ENCODE data around the gene MYO9B. TPM values are rescaled to one million over a fixed set of nuclear protein-coding genes. Genes with fewer than 3 reads are reported as not detected.
A peak's percentile ranks its signal among the peaks of the same experiment; 100 is the strongest.
"Not testable (repeated sequence)": the region's sequence is repeated elsewhere in the genome, so short reads cannot be mapped to it uniquely, and the experiment has no call there.

Gene MYO9B
- total RNA-seq, 1 experiment from 2014 or later, result 68.3 TPM

- intact Hi-C loops (cut with micrococcal nuclease), result no loop called here
- H3F3A ChIP-seq (ENCODE audit: low read length, unreplicated experiment), result no peaks in the 10 kb centered on the region
- no peaks in the 10 kb centered on the region for H3K9me3 ChIP-seq (ENCODE audit: low read length)
- H3K4me1 ChIP-seq (ENCODE audit: insufficient read depth, low read length), result peaks cover 10% of the 10 kb centered on the region
- no peak overlapping the region for H3K4me3 ChIP-seq (ENCODE audit: low read length)
- ChIA-PET CTCF (no interaction called here), POLR2A (ENCODE audit: unreplicated experiment) (no interaction called here)
- H4K20me1 ChIP-seq (ENCODE audit: low read length), result no peaks in the 10 kb centered on the region
- no peak overlapping the region for H2AFZ ChIP-seq (ENCODE audit: low read length)
- no peak overlapping the region for H3K9ac ChIP-seq (ENCODE audit: low read length)
- H3K9me2 ChIP-seq (replicated peaks; ENCODE audit: low read length), result no peaks in the 10 kb centered on the region
- H3K36me3 ChIP-seq (ENCODE audit: low read depth, low read length), result peaks cover 20% of the 10 kb centered on the region
- no peak overlapping the region for H3K27ac ChIP-seq (ENCODE audit: low read length)
- no peak overlapping the region for H3K4me2 ChIP-seq (ENCODE audit: low read length)
- peaks cover 37% of the 10 kb centered on the region for H3K79me2 ChIP-seq (ENCODE audit: low read length)
- ATAC-seq, result no peak
- TF ChIP-seq EZH2phosphoT487 (IDR thresholded peaks at IDR 0.05; ENCODE audit: borderline replicate concordance, low read length) (no peak), EZH2 (IDR thresholded peaks at IDR 0.05; ENCODE audit: low read length, unreplicated experiment) (no peak)
- TF ChIP-seq, protein P1, sequence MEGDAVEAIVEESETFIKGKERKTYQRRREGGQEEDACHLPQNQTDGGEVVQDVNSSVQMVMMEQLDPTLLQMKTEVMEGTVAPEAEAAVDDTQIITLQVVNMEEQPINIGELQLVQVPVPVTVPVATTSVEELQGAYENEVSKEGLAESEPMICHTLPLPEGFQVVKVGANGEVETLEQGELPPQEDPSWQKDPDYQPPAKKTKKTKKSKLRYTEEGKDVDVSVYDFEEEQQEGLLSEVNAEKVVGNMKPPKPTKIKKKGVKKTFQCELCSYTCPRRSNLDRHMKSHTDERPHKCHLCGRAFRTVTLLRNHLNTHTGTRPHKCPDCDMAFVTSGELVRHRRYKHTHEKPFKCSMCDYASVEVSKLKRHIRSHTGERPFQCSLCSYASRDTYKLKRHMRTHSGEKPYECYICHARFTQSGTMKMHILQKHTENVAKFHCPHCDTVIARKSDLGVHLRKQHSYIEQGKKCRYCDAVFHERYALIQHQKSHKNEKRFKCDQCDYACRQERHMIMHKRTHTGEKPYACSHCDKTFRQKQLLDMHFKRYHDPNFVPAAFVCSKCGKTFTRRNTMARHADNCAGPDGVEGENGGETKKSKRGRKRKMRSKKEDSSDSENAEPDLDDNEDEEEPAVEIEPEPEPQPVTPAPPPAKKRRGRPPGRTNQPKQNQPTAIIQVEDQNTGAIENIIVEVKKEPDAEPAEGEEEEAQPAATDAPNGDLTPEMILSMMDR (conservative IDR thresholded peaks at IDR 0.05; ENCODE audit: low read depth, low read length), result peak; percentile 61
- peak; percentile 58 for DNase-seq
- H3K27me3 ChIP-seq (ENCODE audit: low read length), result no peaks in the 10 kb centered on the region
- BruUV-seq (replicated peaks), result no TSS peak
Observed at GRCh38 chr19:17103177-17103576, 27.6 kb downstream of the MYO9B start.

DNA sequence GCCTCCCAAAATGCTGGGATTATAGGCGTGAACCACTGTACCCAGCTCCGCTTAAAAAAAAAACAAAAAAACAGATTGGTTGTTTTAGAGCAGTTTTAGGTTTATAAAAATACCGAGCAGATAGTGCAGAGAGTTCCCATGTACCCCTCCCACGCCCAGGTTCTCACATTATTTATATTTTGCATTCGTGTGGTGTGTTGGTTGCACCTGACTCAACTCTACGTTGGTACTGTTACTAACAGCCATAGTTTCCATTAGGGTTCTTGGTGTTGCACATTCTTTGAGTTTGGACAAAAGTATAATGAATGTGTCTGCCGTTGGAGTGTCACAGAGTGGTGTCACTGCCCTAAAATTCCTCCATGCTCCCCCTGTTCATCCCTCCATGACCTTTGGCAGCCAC lies 29.1 kb downstream of the MYO9B start:
- intact Hi-C loops (cut with micrococcal nuclease), result no loop called here
- Histone ChIP-seq H3K9me3 (ENCODE audit: low read length) (no peaks in the 10 kb centered on the region), H3K4me3 (ENCODE audit: low read length) (no peak overlapping the region), H4K20me1 (ENCODE audit: low read length) (no peaks in the 10 kb centered on the region), H3F3A (ENCODE audit: low read length, unreplicated experiment) (peaks cover 5% of the 10 kb centered on the region), H2AFZ (ENCODE audit: low read length) (no peak overlapping the region), H3K79me2 (ENCODE audit: low read length) (peaks cover 34% of the 10 kb centered on the region), H3K9ac (ENCODE audit: low read length) (no peak overlapping the region), H3K36me3 (ENCODE audit: low read depth, low read length) (peaks cover 20% of the 10 kb centered on the region), H3K27me3 (ENCODE audit: low read length) (no peaks in the 10 kb centered on the region), H3K9me2 (replicated peaks; ENCODE audit: low read length) (no peaks in the 10 kb centered on the region), H3K27ac (ENCODE audit: low read length) (no peak overlapping the region), H3K4me2 (ENCODE audit: low read length) (no peak overlapping the region), H3K4me1 (ENCODE audit: insufficient read depth, low read length) (peaks cover 16% of the 10 kb centered on the region)
- ATAC-seq (no peak), DNase-seq (no peak)
- TF ChIP-seq EZH2phosphoT487 (IDR thresholded peaks at IDR 0.05; ENCODE audit: borderline replicate concordance, low read length) (no peak), EZH2 (IDR thresholded peaks at IDR 0.05; ENCODE audit: low read length, unreplicated experiment) (no peak)
- TF ChIP-seq, protein P1 (conservative IDR thresholded peaks at IDR 0.05; ENCODE audit: low read depth, low read length), result no peak
- BruUV-seq (replicated peaks), result no TSS peak
- ChIA-PET CTCF (no interaction called here), POLR2A (ENCODE audit: unreplicated experiment) (no interaction called here)

GRCh38 chr19:17105556-17105955 lies 30.0 kb downstream of the MYO9B start:
- ATAC-seq, result no peak
- no peak overlapping the region for H3K4me3 ChIP-seq (ENCODE audit: low read length)
- H3K79me2 ChIP-seq (ENCODE audit: low read length), result peaks cover 41% of the 10 kb centered on the region
- H3K27me3 ChIP-seq (ENCODE audit: low read length), result no peaks in the 10 kb centered on the region
- no peaks in the 10 kb centered on the region for H3K9me2 ChIP-seq (replicated peaks; ENCODE audit: low read length)
- no peak overlapping the region for H3K9ac ChIP-seq (ENCODE audit: low read length)
- H4K20me1 ChIP-seq (ENCODE audit: low read length), result no peaks in the 10 kb centered on the region
- BruUV-seq (replicated peaks), result no TSS peak
- H3K4me1 ChIP-seq (ENCODE audit: insufficient read depth, low read length), result peaks cover 16% of the 10 kb centered on the region
- TF ChIP-seq EZH2 (IDR thresholded peaks at IDR 0.05; ENCODE audit: low read length, unreplicated experiment) (no peak), EZH2phosphoT487 (IDR thresholded peaks at IDR 0.05; ENCODE audit: borderline replicate concordance, low read length) (no peak)
- TF ChIP-seq, protein P1 (conservative IDR thresholded peaks at IDR 0.05; ENCODE audit: low read depth, low read length), result no peak
- H2AFZ ChIP-seq (ENCODE audit: low read length), result no peak overlapping the region
- no peaks in the 10 kb centered on the region for H3K9me3 ChIP-seq (ENCODE audit: low read length)
- H3K27ac ChIP-seq (ENCODE audit: low read length), result no peak overlapping the region
- H3F3A ChIP-seq (ENCODE audit: low read length, unreplicated experiment), result peaks cover 5% of the 10 kb centered on the region
- POLR2A ChIA-PET (ENCODE audit: unreplicated experiment), result no interaction called here
- no peak for DNase-seq
- CTCF ChIA-PET, result no interaction called here
- peaks cover 20% of the 10 kb centered on the region for H3K36me3 ChIP-seq (ENCODE audit: low read depth, low read length)
- intact Hi-C loops (cut with micrococcal nuclease), result no loop called here
- H3K4me2 ChIP-seq (ENCODE audit: low read length), result no peak overlapping the region

- H3K27me3 ChIP-seq (ENCODE audit: low read length); POLR2A ChIA-PET (ENCODE audit: unreplicated experiment); H3K4me3 ChIP-seq (ENCODE audit: low read length); intact Hi-C loops (cut with micrococcal nuclease); ATAC-seq; H4K20me1 ChIP-seq (ENCODE audit: low read length); H3F3A ChIP-seq (ENCODE audit: low read length, unreplicated experiment); CTCF ChIA-PET; BruUV-seq (replicated peaks); H3K9me2 ChIP-seq (replicated peaks; ENCODE audit: low read length); H2AFZ ChIP-seq (ENCODE audit: low read length); DNase-seq; H3K9me3 ChIP-seq (ENCODE audit: low read length): not testable (repeated sequence)
- peaks cover 15% of the 10 kb centered on the region for H3K36me3 ChIP-seq (ENCODE audit: low read depth, low read length)
- peak overlapping the region; percentile 91 for H3K27ac ChIP-seq (ENCODE audit: low read length)
- peak overlapping the region; percentile 72; the same call in 1 of the 2 replicates for H3K4me2 ChIP-seq (ENCODE audit: low read length)
- peaks cover 16% of the 10 kb centered on the region for H3K4me1 ChIP-seq (ENCODE audit: insufficient read depth, low read length)
- H3K9ac ChIP-seq (ENCODE audit: low read length), result peak overlapping the region; percentile 57
- peaks cover 49% of the 10 kb centered on the region for H3K79me2 ChIP-seq (ENCODE audit: low read length)
Observed at GRCh38 chr19:17106964-17107363, 31.4 kb downstream of the MYO9B start.
